Kidney capillary endothelial cell (primary cell): ENCODE data around the gene CUL4A.

Experiments used
- DNase-seq: peaks from one replicate; pipeline ENCODE4 v3.0.0-alpha.2; 2018; ENCODE audit warnings: low spot score

Gene CUL4A

GRCh38 chr13:113179374-113180230 is 29.8 kb upstream of the CUL4A start:
- no peak for DNase-seq

- DNase-seq: no peak
Measured at GRCh38 chr13:113182046-113182445, 27.4 kb upstream of the CUL4A start.

GRCh38 chr13:113183450-113184129 is 25.8 kb upstream of the CUL4A start:
- DNase-seq: no peak

GRCh38 chr13:113184568-113185440 is 24.6 kb upstream of the CUL4A start:
- DNase-seq: no peak

GRCh38 chr13:113186061-113186900 is 23.1 kb upstream of the CUL4A start:
- no peak for DNase-seq

- peak; percentile 99 for DNase-seq
Measured at GRCh38 chr13:113187263-113187669, 22.1 kb upstream of the CUL4A start.

- no peak for DNase-seq
Measured at GRCh38 chr13:113187883-113188665, 21.3 kb upstream of the CUL4A start.

GRCh38 chr13:113190181-113190580 is 19.2 kb upstream of the CUL4A start:
- DNase-seq: no peak

GRCh38 chr13:113192279-113192678 is 17.1 kb upstream of the CUL4A start:
- DNase-seq: no peak

- DNase-seq: no peak
Measured at GRCh38 chr13:113192902-113193301, 16.5 kb upstream of the CUL4A start.

- no peak for DNase-seq
Measured at GRCh38 chr13:113195360-113195759, 14.1 kb upstream of the CUL4A start.

GRCh38 chr13:113196970-113197737 is 12.3 kb upstream of the CUL4A start:
- DNase-seq: no peak

- no peak for DNase-seq
Measured at GRCh38 chr13:113201815-113202214, 7.6 kb upstream of the CUL4A start.

- DNase-seq: no peak
Measured at GRCh38 chr13:113202912-113203311, 6.5 kb upstream of the CUL4A start.

- DNase-seq: no peak
Measured at GRCh38 chr13:113203507-113204377, 5.7 kb upstream of the CUL4A start.

- no peak for DNase-seq
Measured at GRCh38 chr13:113204378-113204734, 5.1 kb upstream of the CUL4A start.

- DNase-seq: no peak
Measured at GRCh38 chr13:113205428-113205931, 3.9 kb upstream of the CUL4A start.

GRCh38 chr13:113207460-113207859 is 2.0 kb upstream of the CUL4A start:
- no peak for DNase-seq

- peak; percentile 53 for DNase-seq
Measured at GRCh38 chr13:113207890-113208420, 1.5 kb upstream of the CUL4A start.
